Measurements from ENCODE around the gene PPP4R3B. TPM values are rescaled to one million over a fixed set of nuclear protein-coding genes. Genes with fewer than 3 reads are reported as not detected.

The PPP4R3B gene
- total and polyA plus RNA-seq, 4 donors, result 17.4 to 57.7 (median 30.9) TPM

DNA sequence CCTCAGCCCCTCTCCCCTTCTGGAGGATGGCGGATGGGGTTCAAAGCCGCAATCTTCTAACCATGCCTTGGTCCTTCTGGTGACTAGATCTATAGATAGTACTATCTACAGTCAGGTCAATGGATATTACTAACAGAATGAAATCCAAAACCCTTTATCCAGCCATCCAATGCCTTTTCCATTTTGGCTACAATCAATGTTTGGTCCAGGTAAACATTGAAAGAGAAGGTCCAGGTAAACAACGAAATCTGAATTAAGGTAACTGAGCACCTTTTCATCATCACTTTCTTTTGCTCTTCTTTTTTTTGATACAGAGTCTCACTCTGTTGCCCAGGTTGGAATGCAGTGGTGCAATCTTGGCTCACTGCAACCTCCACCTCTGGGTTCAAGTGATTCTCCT is 9.7 kb downstream of the PPP4R3B start (continued):
- TF ChIP-seq, protein P1, sequence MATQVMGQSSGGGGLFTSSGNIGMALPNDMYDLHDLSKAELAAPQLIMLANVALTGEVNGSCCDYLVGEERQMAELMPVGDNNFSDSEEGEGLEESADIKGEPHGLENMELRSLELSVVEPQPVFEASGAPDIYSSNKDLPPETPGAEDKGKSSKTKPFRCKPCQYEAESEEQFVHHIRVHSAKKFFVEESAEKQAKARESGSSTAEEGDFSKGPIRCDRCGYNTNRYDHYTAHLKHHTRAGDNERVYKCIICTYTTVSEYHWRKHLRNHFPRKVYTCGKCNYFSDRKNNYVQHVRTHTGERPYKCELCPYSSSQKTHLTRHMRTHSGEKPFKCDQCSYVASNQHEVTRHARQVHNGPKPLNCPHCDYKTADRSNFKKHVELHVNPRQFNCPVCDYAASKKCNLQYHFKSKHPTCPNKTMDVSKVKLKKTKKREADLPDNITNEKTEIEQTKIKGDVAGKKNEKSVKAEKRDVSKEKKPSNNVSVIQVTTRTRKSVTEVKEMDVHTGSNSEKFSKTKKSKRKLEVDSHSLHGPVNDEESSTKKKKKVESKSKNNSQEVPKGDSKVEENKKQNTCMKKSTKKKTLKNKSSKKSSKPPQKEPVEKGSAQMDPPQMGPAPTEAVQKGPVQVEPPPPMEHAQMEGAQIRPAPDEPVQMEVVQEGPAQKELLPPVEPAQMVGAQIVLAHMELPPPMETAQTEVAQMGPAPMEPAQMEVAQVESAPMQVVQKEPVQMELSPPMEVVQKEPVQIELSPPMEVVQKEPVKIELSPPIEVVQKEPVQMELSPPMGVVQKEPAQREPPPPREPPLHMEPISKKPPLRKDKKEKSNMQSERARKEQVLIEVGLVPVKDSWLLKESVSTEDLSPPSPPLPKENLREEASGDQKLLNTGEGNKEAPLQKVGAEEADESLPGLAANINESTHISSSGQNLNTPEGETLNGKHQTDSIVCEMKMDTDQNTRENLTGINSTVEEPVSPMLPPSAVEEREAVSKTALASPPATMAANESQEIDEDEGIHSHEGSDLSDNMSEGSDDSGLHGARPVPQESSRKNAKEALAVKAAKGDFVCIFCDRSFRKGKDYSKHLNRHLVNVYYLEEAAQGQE (IDR thresholded peaks at IDR 0.05), result no peak
- peak in 1 of 2 donors; percentile 28 for TF ChIP-seq HNF4A (conservative IDR thresholded peaks at IDR 0.05)

DNA sequence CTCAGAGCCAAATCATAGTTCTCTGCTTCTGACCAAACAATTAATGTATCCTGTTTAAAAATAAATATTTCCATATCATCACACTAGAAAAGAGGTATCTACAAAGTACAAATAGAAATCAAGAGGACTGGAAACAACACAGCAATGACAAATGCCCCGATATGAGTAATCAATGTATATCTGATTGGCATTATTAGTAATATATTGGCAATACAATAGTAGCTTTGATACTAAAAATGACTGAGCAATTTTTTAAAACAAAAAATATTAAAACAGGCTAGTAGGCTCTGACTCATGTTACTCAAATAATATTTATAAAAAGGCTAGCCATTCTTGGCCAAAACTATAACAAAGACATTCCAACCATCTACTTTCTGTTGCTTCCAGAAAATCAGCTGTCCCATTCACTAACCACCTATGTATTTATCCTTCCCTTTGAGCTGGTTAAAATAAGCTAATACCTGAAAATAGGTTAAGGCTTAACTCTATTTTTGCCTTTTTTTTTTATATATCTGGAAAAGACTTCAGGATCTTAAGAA is 13.3 kb downstream of the PPP4R3B start:
- DNase-seq (ENCODE audit: low spot score), result no peak
- Histone ChIP-seq H3K27me3 (ENCODE audit: control insufficient read depth in 4 of 4, insufficient read depth in 4 of 4, low read length in 3 of 4) (no peaks in the 10 kb centered on the region), H3K27ac (ENCODE audit: low read depth in 1 of 2, low read length in 2 of 2) (no peak overlapping the region), H3K9me3 (ENCODE audit: control insufficient read depth in 4 of 4, low read length in 3 of 4) (no peaks in the 10 kb centered on the region), H3K4me1 (ENCODE audit: control insufficient read depth in 4 of 4, insufficient read depth in 4 of 4, low read length in 3 of 4) (peaks cover 3 to 37% (median 13%) of the 10 kb centered on the region in 4 donors), H3K4me3 (ENCODE audit: low read depth in 1 of 3, low read length in 3 of 3) (no peak overlapping the region), H3K9ac (ENCODE audit: low read depth in 1 of 2, low read length in 2 of 2) (no peak overlapping the region), H3K36me3 (ENCODE audit: control insufficient read depth in 4 of 4, insufficient read depth in 3 of 4, low read depth in 1 of 4, low read length in 3 of 4) (peaks cover 3 to 12% (median 9%) of the 10 kb centered on the region in 4 donors)
- TF ChIP-seq YY1 (IDR thresholded peaks at IDR 0.05) (no peak), RAD21 (IDR thresholded peaks at IDR 0.05) (no peak), FOXA2 (IDR thresholded peaks at IDR 0.05) (no peak), GABPA (IDR thresholded peaks at IDR 0.05 in 1 of 2, conservative IDR thresholded peaks at IDR 0.05 in 1 of 2) (no peak), NR2F2 (IDR thresholded peaks at IDR 0.05) (no peak), SP1 (IDR thresholded peaks at IDR 0.05) (no peak), HNF4A (conservative IDR thresholded peaks at IDR 0.05) (no peak), HNF4G (IDR thresholded peaks at IDR 0.05) (no peak), EGR1 (IDR thresholded peaks at IDR 0.05; ENCODE audit: low read depth in 2 of 2) (no peak), TAF1 (conservative IDR thresholded peaks at IDR 0.05) (no peak), FOXA1 (IDR thresholded peaks at IDR 0.05) (no peak), RXRA (IDR thresholded peaks at IDR 0.05) (no peak), JUND (IDR thresholded peaks at IDR 0.05) (no peak)
- TF ChIP-seq, protein P2, sequence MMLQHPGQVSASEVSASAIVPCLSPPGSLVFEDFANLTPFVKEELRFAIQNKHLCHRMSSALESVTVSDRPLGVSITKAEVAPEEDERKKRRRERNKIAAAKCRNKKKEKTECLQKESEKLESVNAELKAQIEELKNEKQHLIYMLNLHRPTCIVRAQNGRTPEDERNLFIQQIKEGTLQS (IDR thresholded peaks at IDR 0.05), result no peak
- TF ChIP-seq, protein P1 (IDR thresholded peaks at IDR 0.05), result no peak
- TF ChIP-seq, protein P3, sequence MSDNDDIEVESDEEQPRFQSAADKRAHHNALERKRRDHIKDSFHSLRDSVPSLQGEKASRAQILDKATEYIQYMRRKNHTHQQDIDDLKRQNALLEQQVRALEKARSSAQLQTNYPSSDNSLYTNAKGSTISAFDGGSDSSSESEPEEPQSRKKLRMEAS (IDR thresholded peaks at IDR 0.05), result no peak
- TF ChIP-seq, protein P4, sequence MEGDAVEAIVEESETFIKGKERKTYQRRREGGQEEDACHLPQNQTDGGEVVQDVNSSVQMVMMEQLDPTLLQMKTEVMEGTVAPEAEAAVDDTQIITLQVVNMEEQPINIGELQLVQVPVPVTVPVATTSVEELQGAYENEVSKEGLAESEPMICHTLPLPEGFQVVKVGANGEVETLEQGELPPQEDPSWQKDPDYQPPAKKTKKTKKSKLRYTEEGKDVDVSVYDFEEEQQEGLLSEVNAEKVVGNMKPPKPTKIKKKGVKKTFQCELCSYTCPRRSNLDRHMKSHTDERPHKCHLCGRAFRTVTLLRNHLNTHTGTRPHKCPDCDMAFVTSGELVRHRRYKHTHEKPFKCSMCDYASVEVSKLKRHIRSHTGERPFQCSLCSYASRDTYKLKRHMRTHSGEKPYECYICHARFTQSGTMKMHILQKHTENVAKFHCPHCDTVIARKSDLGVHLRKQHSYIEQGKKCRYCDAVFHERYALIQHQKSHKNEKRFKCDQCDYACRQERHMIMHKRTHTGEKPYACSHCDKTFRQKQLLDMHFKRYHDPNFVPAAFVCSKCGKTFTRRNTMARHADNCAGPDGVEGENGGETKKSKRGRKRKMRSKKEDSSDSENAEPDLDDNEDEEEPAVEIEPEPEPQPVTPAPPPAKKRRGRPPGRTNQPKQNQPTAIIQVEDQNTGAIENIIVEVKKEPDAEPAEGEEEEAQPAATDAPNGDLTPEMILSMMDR (IDR thresholded peaks at IDR 0.05; ENCODE audit: low read depth, low read length, missing input control), result no peak
- TF ChIP-seq, protein P5, sequence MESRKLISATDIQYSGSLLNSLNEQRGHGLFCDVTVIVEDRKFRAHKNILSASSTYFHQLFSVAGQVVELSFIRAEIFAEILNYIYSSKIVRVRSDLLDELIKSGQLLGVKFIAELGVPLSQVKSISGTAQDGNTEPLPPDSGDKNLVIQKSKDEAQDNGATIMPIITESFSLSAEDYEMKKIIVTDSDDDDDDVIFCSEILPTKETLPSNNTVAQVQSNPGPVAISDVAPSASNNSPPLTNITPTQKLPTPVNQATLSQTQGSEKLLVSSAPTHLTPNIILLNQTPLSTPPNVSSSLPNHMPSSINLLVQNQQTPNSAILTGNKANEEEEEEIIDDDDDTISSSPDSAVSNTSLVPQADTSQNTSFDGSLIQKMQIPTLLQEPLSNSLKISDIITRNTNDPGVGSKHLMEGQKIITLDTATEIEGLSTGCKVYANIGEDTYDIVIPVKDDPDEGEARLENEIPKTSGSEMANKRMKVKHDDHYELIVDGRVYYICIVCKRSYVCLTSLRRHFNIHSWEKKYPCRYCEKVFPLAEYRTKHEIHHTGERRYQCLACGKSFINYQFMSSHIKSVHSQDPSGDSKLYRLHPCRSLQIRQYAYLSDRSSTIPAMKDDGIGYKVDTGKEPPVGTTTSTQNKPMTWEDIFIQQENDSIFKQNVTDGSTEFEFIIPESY (IDR thresholded peaks at IDR 0.05), result no peak
- 65% methylated on average over 1 of the region's 1 CpG for WGBS
